Activated CD4-positive, alpha-beta T cell treated with anti-CD3 and anti-CD28 coated beads for 1 hour (primary cell): Measurements from ENCODE around the gene IQGAP2.
"Not testable (repeated sequence)": the region's sequence is repeated elsewhere in the genome, so short reads cannot be mapped to it uniquely, and the experiment has no call there.

Experiments
- DNase-seq: peaks from one replicate; pipeline ENCODE4 v3.0.0-alpha.2; 2020

Gene IQGAP2

GRCh38 chr5:76582230-76583162 is 179.4 kb downstream of the IQGAP2 start:
- DNase-seq = no peak

GRCh38 chr5:76583163-76584047 is 180.3 kb downstream of the IQGAP2 start:
- no peak for DNase-seq

- no peak for DNase-seq
These were observed 182.7 kb downstream of the IQGAP2 start for GRCh38 chr5:76585783-76586217.

GRCh38 chr5:76586531-76586930 is 183.4 kb downstream of the IQGAP2 start:
- no peak for DNase-seq

- DNase-seq = no peak
These were observed 186.9 kb downstream of the IQGAP2 start for GRCh38 chr5:76590027-76590426.

- DNase-seq = no peak
These were observed 188.3 kb downstream of the IQGAP2 start for GRCh38 chr5:76591366-76591765.

- DNase-seq = no peak
These were observed 189.6 kb downstream of the IQGAP2 start for GRCh38 chr5:76592692-76593091.

GRCh38 chr5:76594107-76594506 is 191.0 kb downstream of the IQGAP2 start:
- no peak for DNase-seq

GRCh38 chr5:76595755-76596481 is 192.8 kb downstream of the IQGAP2 start:
- no peak for DNase-seq

- DNase-seq = no peak
These were observed 195.4 kb downstream of the IQGAP2 start for GRCh38 chr5:76598531-76598930.

GRCh38 chr5:76600716-76601115 is 197.6 kb downstream of the IQGAP2 start:
- DNase-seq = no peak

GRCh38 chr5:76601470-76601869 is 198.4 kb downstream of the IQGAP2 start:
- no peak for DNase-seq

GRCh38 chr5:76602094-76602726 is 199.1 kb downstream of the IQGAP2 start:
- DNase-seq = no peak

GRCh38 chr5:76603991-76604390 is 200.9 kb downstream of the IQGAP2 start:
- not testable (repeated sequence) for DNase-seq

- DNase-seq = no peak
These were observed 201.8 kb downstream of the IQGAP2 start for GRCh38 chr5:76604838-76605237.

GRCh38 chr5:76606701-76607100 is 203.6 kb downstream of the IQGAP2 start:
- no peak for DNase-seq

GRCh38 chr5:76607353-76607871 is 204.3 kb downstream of the IQGAP2 start:
- no peak for DNase-seq

GRCh38 chr5:76608833-76609232 is 205.7 kb downstream of the IQGAP2 start:
- no peak for DNase-seq

- no peak for DNase-seq
These were observed 207.1 kb downstream of the IQGAP2 start for GRCh38 chr5:76610196-76610595.

- DNase-seq = no peak
These were observed 209.9 kb downstream of the IQGAP2 start for GRCh38 chr5:76612942-76613341.

GRCh38 chr5:76615759-76616158 is 212.7 kb downstream of the IQGAP2 start:
- no peak for DNase-seq

GRCh38 chr5:76616206-76616605 is 213.1 kb downstream of the IQGAP2 start:
- no peak for DNase-seq
